Thyroid gland (tissue), 4 donors: ENCODE results near the gene UNC5C.

Source experiments
- POLR2A ChIP-seq, 2 donors: fragments of 450-650 bp; IDR thresholded peaks; one replicate each; pipeline ENCODE4 v1.6.1; 2017; ENCODE audit warnings: antibody characterized with exemption in 2 of 2, mild to moderate bottlenecking in 2 of 2, moderate library complexity in 1 of 2
- TF ChIP-seq, protein P1 (sequence below), 6 experiments: fragments of 200-600 bp in 3 of 6; fragments of 450-650 bp in 3 of 6; sonication (generic) in 3 of 6; IDR thresholded peaks; one replicate each; pipeline ENCODE4 v1.5.1; 2016 to 2019; ENCODE audit warnings: antibody characterized with exemption in 6 of 6, mild to moderate bottlenecking in 2 of 6, inconsistent platforms in 1 of 6, moderate library complexity in 1 of 6

DNA sequence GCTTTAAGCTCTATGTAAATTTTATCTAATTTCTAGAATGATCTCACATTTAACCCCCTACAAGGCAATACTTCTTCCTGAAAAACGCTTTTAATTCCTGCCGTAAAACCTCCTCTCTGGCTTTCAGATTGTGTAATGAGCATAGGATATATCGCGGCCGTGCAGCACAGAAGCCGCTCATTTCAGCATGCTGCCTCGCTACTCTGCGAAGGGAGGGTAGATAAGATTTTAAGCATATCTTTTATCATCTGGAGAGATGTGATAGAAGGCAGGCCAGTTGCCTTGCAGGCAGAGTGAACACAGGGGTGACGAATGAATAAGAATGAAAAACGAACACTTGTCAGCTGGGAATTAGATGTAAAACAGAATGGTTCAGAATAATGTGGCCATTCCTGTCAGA, 265.5 kb downstream of the UNC5C start:
- TF ChIP-seq POLR2A (IDR thresholded peaks at IDR 0.05), result no peak
- TF ChIP-seq, protein P1, sequence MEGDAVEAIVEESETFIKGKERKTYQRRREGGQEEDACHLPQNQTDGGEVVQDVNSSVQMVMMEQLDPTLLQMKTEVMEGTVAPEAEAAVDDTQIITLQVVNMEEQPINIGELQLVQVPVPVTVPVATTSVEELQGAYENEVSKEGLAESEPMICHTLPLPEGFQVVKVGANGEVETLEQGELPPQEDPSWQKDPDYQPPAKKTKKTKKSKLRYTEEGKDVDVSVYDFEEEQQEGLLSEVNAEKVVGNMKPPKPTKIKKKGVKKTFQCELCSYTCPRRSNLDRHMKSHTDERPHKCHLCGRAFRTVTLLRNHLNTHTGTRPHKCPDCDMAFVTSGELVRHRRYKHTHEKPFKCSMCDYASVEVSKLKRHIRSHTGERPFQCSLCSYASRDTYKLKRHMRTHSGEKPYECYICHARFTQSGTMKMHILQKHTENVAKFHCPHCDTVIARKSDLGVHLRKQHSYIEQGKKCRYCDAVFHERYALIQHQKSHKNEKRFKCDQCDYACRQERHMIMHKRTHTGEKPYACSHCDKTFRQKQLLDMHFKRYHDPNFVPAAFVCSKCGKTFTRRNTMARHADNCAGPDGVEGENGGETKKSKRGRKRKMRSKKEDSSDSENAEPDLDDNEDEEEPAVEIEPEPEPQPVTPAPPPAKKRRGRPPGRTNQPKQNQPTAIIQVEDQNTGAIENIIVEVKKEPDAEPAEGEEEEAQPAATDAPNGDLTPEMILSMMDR (IDR thresholded peaks at IDR 0.05), result no peak
